GM19043 (cell line): ENCODE measurements around the gene TBC1D22A.
"Not testable (repeated sequence)": the region's sequence is repeated elsewhere in the genome, so short reads cannot be mapped to it uniquely, and the experiment has no call there.

Source experiments
- ATAC-seq: cut with Tn5 transposase; IDR thresholded peaks from one replicate; pipeline ENCODE4 v1.9.1; 2021; ENCODE audit warnings: low read depth; ENCODE audit not compliant: unreplicated experiment

Gene TBC1D22A

GRCh38 chr22:46770151-46770641 lies 7.7 kb downstream of the TBC1D22A start:
- ATAC-seq: no peak

GRCh38 chr22:46770726-46771125 lies 8.3 kb downstream of the TBC1D22A start:
- ATAC-seq: no peak

GRCh38 chr22:46773076-46773475 lies 10.6 kb downstream of the TBC1D22A start:
- ATAC-seq: no peak

GRCh38 chr22:46774253-46774979 lies 12.0 kb downstream of the TBC1D22A start:
- peak; percentile 30 for ATAC-seq

- ATAC-seq: no peak
Observed at GRCh38 chr22:46774980-46775849, 12.8 kb downstream of the TBC1D22A start.

GRCh38 chr22:46775850-46776826 lies 13.7 kb downstream of the TBC1D22A start:
- no peak for ATAC-seq

- no peak for ATAC-seq
Observed at GRCh38 chr22:46776876-46777608, 14.6 kb downstream of the TBC1D22A start.

- ATAC-seq: no peak
Observed at GRCh38 chr22:46777609-46777970, 15.1 kb downstream of the TBC1D22A start.

- ATAC-seq: no peak
Observed at GRCh38 chr22:46779023-46779422, 16.6 kb downstream of the TBC1D22A start.

- no peak for ATAC-seq
Observed at GRCh38 chr22:46779651-46780050, 17.2 kb downstream of the TBC1D22A start.

GRCh38 chr22:46780453-46780852 lies 18.0 kb downstream of the TBC1D22A start:
- no peak for ATAC-seq

- no peak for ATAC-seq
Observed at GRCh38 chr22:46781291-46781690, 18.8 kb downstream of the TBC1D22A start.

GRCh38 chr22:46782200-46782599 lies 19.8 kb downstream of the TBC1D22A start:
- not testable (repeated sequence) for ATAC-seq

- no peak for ATAC-seq
Observed at GRCh38 chr22:46783721-46784120, 21.3 kb downstream of the TBC1D22A start.

- no peak for ATAC-seq
Observed at GRCh38 chr22:46788441-46789172, 26.2 kb downstream of the TBC1D22A start.

- ATAC-seq: no peak
Observed at GRCh38 chr22:46789992-46790391, 27.5 kb downstream of the TBC1D22A start.

GRCh38 chr22:46791201-46791731 lies 28.8 kb downstream of the TBC1D22A start:
- no peak for ATAC-seq

- ATAC-seq: no peak
Observed at GRCh38 chr22:46792061-46792796, 29.8 kb downstream of the TBC1D22A start.
